HG03460 (cell line): Measurements from ENCODE around the gene PRRC2C.

ENCODE experiments used
- ATAC-seq: cut with Tn5 transposase; IDR thresholded peaks from one replicate; pipeline ENCODE4 v1.9.1; 2021; ENCODE audit not compliant: unreplicated experiment

Gene PRRC2C

GRCh38 chr1:171628225-171628624 lies 142.9 kb downstream of the PRRC2C start:
- ATAC-seq = no peak

DNA sequence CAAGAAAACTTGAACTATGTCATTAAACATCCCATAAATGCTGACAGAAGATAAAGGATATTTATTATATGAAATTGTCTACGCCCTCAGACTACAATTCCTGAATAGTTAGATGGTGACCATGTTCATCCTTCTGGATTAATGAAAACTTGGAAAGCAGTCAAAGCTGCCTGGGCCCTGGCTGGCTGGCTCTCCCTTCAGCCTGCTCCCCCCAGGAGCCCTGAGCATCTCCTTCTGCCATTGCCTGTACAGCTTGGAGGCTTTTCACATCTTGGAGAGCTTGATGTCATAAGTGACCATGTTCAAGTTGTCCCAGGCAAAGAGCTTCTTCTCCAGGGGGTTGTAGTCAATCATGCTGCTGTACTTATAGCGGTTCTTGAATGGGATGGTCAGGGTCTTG lies 150.3 kb downstream of the PRRC2C start:
- ATAC-seq = no peak

DNA sequence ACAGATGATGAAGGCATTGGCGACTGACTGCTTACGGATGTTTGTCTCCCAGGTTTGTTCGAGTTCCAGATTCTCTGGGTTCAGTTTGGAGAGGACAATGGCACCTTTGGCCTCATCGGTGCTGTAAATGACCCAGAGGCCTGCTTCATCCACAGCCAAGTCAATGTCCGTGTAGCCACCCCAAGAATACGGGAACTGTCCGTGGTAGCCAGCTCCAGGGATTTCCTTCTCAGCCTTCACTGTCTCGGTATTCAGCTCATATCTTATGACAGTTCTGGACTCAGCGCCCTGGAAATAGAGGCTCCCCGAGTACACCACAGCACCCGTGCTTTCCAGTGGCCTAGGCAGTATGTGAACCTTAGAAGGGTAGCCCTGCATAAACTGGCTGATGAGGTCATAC lies 150.8 kb downstream of the PRRC2C start:
- no peak for ATAC-seq

- ATAC-seq = no peak
Measured at GRCh38 chr1:171637928-171638576, 152.7 kb downstream of the PRRC2C start.

DNA sequence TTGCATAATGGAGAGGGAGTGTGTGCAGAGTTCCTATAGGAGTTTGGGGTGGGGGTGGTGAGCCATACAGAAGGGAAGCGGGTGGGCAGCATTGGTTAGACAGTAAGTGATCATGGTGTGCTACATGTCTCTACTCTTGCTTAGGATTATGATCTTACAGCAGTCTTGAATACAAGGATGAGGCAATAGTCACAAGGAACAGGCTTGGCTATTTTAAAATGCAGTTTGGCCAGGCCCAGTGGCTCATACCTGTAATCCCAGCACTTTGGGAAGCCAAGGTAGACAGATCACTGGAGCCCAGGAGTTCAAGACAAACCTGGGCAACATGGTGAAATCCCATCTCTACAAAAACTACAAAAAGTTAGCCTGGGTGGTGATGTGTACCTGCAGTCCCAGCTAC lies 154.9 kb downstream of the PRRC2C start:
- no peak for ATAC-seq

DNA sequence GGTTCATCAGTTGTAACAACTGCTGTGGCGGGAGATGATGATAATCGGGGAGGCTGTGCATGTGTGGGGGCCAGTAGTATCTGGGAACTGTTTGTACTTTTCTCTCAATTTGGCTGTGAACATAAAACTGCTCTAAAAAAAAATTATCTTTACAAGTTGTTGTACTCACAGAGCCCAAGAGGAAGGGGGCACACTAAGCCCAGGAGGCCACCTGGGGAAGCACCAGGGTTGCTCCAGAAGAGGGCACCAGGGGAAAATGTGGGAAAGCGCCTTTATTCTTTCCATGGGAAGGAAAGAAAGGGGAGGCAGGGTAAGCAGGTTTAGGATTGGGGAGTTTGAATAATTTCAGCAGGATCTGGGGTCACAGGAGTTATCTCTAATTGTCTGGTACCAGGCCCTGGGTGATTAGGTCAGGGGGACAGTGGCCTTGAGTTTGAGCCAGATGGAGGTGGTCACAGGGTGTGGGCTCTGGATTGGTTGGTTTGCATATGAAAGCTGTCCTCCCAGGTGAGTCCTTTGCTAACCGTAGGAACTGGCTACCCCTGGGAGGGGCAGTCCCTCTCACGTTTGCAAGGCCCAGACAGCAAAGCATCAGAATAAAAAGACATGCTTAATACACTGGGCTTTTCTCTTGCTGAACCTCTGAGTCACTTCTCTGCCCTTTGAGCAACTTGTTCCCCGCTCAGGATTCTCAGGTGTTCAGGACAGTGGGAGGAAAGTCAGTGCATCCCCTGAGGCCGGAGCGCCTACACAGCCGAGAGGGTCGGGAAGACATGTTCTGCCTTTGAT lies 155.9 kb downstream of the PRRC2C start:
- ATAC-seq = no peak

- ATAC-seq = no peak
Measured at GRCh38 chr1:171642197-171642596, 156.9 kb downstream of the PRRC2C start.
